ENCODE data around the gene MAPKAP1.

- TF ChIP-seq POLR2A (IDR thresholded peaks at IDR 0.05; ENCODE audit: low read depth, low read length) (no peak), TAF1 (IDR thresholded peaks at IDR 0.05; ENCODE audit: borderline replicate concordance, low read depth, low read length) (no peak)
Observed at GRCh38 chr9:125428902-125429467, 278.0 kb downstream of the MAPKAP1 start.
